Endothelial cell (in vitro differentiated cells): ENCODE measurements around the gene ACAP3. TPM values are rescaled to one million over a fixed set of nuclear protein-coding genes. Genes with fewer than 3 reads are reported as not detected.
A peak's percentile ranks its signal among the peaks of the same experiment; 100 is the strongest.
"Not testable (repeated sequence)": the region's sequence is repeated elsewhere in the genome, so short reads cannot be mapped to it uniquely, and the experiment has no call there.

Source experiments
- DNase-seq: peaks from one replicate; pipeline ENCODE4 v3.0.0; 2021; ENCODE audit warnings: low spot score
- H3K27ac Mint-ChIP-seq: one replicate; pipeline ENCODE4 v1.8.0; 2021; ENCODE audit warnings: mixed read lengths, inconsistent platforms; ENCODE audit not compliant: unreplicated experiment
- H3K27me3 Mint-ChIP-seq: one replicate; pipeline ENCODE4 v1.8.0; 2021; ENCODE audit warnings: mild to moderate bottlenecking, moderate library complexity, mixed read lengths, inconsistent platforms; ENCODE audit not compliant: unreplicated experiment
- H3K36me3 Mint-ChIP-seq: one replicate; pipeline ENCODE4 v1.8.0; 2021; ENCODE audit warnings: mild to moderate bottlenecking, low read depth, mixed read lengths, inconsistent platforms; ENCODE audit not compliant: unreplicated experiment
- H3K4me1 Mint-ChIP-seq: one replicate; pipeline ENCODE4 v1.8.0; 2021; ENCODE audit warnings: mild to moderate bottlenecking, mixed read lengths, inconsistent platforms; ENCODE audit not compliant: unreplicated experiment
- H3K4me3 Mint-ChIP-seq: one replicate; pipeline ENCODE4 v1.8.0; 2021; ENCODE audit warnings: mild to moderate bottlenecking, mixed read lengths, inconsistent platforms; ENCODE audit not compliant: unreplicated experiment
- H3K9me3 Mint-ChIP-seq: one replicate; pipeline ENCODE4 v1.8.0; 2021; ENCODE audit warnings: mixed read lengths, inconsistent platforms; ENCODE audit not compliant: unreplicated experiment
- total RNA-seq: library from RNA; stranded (reverse); fragmentation: NEBNext Ultra II Directional; extraction: Animal tissue kit (Norgen Biotek cat#: 25700); gene quantifications from one replicate; pipeline ENCODE4 v1.2.1, GENCODE V29; 2021; ENCODE audit not compliant: unreplicated experiment
- TF ChIP-seq, protein P1 (sequence below): fragments of 200-600 bp; sonication (generic); IDR thresholded peaks from one replicate; pipeline ENCODE4 v1.5.0; 2021; ENCODE audit warnings: antibody characterized with exemption; ENCODE audit not compliant: unreplicated experiment

The ACAP3 gene
- total RNA-seq, 1 donor from 2014 or later = 54.0 TPM

DNA sequence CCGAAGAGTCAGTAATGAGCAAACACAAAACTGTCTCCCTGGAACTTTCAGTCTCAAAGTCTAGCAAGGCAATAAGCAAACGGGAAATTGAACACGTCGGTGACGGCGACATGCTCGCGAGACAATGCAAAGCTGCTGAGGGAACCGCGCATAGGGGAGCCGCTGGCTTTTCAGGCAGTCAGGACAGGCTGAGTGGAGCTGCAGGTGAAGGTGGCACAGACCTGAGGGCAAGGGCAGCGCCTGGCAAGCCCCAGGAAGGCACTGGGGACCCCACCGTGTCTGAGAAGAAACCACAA is 11.9 kb upstream of the ACAP3 start:
- TF ChIP-seq, protein P1, sequence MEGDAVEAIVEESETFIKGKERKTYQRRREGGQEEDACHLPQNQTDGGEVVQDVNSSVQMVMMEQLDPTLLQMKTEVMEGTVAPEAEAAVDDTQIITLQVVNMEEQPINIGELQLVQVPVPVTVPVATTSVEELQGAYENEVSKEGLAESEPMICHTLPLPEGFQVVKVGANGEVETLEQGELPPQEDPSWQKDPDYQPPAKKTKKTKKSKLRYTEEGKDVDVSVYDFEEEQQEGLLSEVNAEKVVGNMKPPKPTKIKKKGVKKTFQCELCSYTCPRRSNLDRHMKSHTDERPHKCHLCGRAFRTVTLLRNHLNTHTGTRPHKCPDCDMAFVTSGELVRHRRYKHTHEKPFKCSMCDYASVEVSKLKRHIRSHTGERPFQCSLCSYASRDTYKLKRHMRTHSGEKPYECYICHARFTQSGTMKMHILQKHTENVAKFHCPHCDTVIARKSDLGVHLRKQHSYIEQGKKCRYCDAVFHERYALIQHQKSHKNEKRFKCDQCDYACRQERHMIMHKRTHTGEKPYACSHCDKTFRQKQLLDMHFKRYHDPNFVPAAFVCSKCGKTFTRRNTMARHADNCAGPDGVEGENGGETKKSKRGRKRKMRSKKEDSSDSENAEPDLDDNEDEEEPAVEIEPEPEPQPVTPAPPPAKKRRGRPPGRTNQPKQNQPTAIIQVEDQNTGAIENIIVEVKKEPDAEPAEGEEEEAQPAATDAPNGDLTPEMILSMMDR = no peak
- Mint-ChIP-seq H3K27me3 (peaks cover 8% of the 10 kb centered on the region), H3K9me3 (no peaks in the 10 kb centered on the region), H3K4me1 (peaks cover 15% of the 10 kb centered on the region), H3K36me3 (peaks cover 14% of the 10 kb centered on the region), H3K4me3 (no peak overlapping the region), H3K27ac (no peak overlapping the region)
- DNase-seq = no peak

DNA sequence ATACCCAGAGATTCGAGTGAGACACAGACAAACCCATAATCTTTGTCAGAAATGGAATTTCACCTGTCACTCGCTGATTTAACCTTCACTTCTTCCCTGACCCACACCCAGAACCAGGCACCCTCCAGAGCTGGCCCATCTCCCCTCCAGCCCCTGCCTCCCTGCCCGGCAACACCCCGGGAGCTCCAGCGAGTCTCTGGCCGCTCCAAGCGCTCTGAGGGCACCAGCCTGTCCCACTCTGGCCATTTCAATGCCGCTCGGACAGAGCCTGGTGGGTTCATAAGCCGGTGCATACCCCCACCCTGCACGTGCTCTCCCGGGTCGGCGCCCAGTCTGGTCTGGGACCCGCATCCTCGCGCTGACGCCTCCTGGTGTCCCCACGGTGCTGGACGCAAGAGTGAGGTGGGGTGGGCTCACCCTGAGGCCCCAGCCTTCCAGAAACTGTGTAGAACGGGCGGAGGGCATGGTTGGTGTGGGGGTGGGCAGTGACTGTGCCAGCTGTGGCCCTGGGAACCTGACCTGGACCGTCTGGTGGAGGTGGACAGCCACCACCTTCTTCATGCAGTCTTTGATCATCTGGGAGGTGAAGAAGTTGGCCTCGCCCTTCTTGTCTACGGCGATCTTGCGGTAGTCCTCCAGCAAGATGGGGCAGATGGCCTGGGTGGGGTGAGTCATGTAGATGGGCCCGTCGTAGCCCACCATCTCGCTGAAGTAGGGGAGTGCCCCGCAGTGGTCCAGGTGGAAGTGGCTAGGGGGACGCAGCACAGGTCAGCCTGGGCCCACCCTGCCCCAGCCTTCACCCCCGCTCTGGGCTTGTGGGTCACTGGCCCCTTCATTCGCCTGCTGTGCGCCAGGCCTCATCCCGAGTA is 11.3 kb upstream of the ACAP3 start:
- Mint-ChIP-seq H3K4me3 (no peak overlapping the region), H3K27ac (no peak overlapping the region), H3K36me3 (peaks cover 14% of the 10 kb centered on the region), H3K9me3 (no peaks in the 10 kb centered on the region), H3K4me1 (peaks cover 15% of the 10 kb centered on the region), H3K27me3 (peaks cover 8% of the 10 kb centered on the region)
- TF ChIP-seq, protein P1 = no peak
- no peak for DNase-seq

DNA sequence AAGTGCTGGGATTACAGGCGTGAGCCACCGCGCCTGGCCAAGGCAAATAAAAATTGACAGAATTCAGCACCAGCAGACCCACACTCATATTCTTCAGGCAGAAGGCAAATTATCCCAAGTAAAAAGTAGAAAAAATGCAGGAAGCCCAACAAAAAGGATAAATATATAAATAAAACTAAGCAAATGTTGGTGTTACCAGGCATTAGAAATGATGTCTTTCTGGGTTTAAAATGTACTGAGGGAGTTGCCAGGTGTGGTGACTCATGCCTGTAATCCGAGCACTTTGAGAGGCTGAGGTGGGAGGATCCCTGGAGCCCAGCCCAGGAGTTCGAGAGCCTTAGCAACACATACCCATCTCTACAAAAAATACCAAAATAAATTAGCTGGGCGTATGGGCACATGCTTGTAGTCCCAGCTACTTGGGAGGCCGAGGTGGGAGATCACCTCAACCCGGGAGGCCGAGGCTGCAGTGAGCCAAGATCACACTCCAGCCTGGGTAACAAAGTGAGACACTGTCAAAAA is 10.5 kb upstream of the ACAP3 start:
- peaks cover 8% of the 10 kb centered on the region for H3K27me3 Mint-ChIP-seq
- TF ChIP-seq, protein P1 = no peak
- peaks cover 10% of the 10 kb centered on the region for H3K4me1 Mint-ChIP-seq
- no peaks in the 10 kb centered on the region for H3K9me3 Mint-ChIP-seq
- H3K36me3 Mint-ChIP-seq = peaks cover 8% of the 10 kb centered on the region
- no peak overlapping the region for H3K27ac Mint-ChIP-seq
- H3K4me3 Mint-ChIP-seq = no peak overlapping the region
- DNase-seq = no peak

DNA sequence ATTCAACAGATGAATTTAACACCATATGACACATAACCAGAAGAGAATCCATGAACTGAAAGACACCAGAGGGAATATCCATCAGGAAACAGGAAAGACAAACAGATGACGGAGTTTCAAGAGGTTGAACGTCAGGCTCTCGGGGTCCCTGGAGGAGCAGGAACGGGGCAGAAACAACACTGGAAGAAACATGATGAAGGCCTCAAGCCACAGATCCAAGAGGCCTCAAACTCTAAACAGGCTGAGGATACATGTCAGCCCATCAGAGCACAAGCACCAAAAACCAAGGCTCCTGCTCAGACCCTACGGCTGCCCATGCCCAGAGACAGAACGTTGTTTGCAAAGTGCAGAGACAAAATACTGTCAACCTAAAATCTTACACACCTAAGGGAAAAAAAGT is 9.7 kb upstream of the ACAP3 start:
- H3K4me1 Mint-ChIP-seq = peaks cover 10% of the 10 kb centered on the region
- H3K36me3 Mint-ChIP-seq = peaks cover 8% of the 10 kb centered on the region
- TF ChIP-seq, protein P1 = no peak
- H3K27me3 Mint-ChIP-seq = peaks cover 7% of the 10 kb centered on the region
- H3K27ac Mint-ChIP-seq = peak overlapping the region; percentile 26
- no peak overlapping the region for H3K4me3 Mint-ChIP-seq
- no peaks in the 10 kb centered on the region for H3K9me3 Mint-ChIP-seq
- no peak for DNase-seq

DNA sequence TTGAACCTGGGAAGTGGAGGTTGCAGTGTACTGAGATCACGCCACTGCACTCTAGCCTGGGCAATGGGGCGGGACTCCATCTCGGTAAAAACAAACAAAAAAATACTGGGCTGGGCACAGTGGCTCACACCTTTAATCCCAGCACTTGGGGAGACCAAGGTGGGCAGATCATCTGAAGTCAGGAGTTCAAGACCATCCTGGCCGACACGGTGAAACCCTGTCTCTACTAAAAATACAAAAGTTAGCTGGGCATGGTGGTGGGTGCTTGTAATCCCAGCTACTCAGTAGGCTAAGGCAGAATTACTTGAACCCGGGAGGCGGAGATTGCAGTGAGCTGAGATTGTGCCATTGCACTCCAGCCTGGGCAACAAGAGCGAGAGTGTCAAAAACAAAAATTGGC is 8.5 kb upstream of the ACAP3 start:
- not testable (repeated sequence) for H3K4me1 Mint-ChIP-seq, H3K36me3 Mint-ChIP-seq, H3K4me3 Mint-ChIP-seq, DNase-seq, H3K9me3 Mint-ChIP-seq, H3K27ac Mint-ChIP-seq, H3K27me3 Mint-ChIP-seq
